ENCODE measurements around the gene ATPAF1. TPM values are rescaled to one million over a fixed set of nuclear protein-coding genes. Genes with fewer than 3 reads are reported as not detected.

Gene ATPAF1
- total and polyA plus RNA-seq, 2 experiments from 2014 or later = 46.3 to 66.3 TPM

DNA sequence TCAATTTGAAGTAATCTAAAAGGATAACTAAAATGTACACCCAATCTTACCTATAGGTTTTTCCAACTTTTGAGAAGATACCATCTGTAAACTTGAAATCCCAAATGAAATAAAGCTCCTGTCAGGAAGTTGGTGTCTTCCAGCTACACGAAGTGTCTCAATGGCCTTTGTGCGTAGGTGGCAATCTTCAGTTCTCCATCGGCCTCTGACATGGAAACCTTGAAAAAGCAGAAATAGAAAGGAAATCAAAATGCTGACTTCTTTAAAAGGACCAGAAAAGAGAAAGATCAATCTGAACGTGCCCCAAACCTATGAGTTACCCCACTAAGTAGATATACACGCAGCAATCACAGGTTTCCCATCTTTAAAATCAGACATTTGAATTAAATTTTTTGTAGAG is 74.1 kb downstream of the ATPAF1 start:
- H3K9me3 ChIP-seq (ENCODE audit: low read depth) = no peaks in the 10 kb centered on the region
- H3K4me3 ChIP-seq = no peak overlapping the region
- no peaks in the 10 kb centered on the region for H3K79me2 ChIP-seq (ENCODE audit: insufficient read depth)
- no peaks in the 10 kb centered on the region for H3K27me3 ChIP-seq (replicated peaks; ENCODE audit: insufficient read depth)
- no peak overlapping the region for H3K4me2 ChIP-seq (ENCODE audit: unreplicated experiment)
- no peak for DNase-seq
- peaks cover 12% of the 10 kb centered on the region; the same call in 1 of the 2 replicates for H3K36me3 ChIP-seq (ENCODE audit: low read depth)
- H3F3A ChIP-seq (ENCODE audit: insufficient read depth) = no peaks in the 10 kb centered on the region
- WGBS, 2 experiments (ENCODE audit: low coverage in 1 of 2, low lambda C conversion rate in 2 of 2, missing lambda C conversion rate in 2 of 2) = 98 to 99% methylated on average over 5 of the region's 5 CpGs
- in situ Hi-C loops (cut with MboI) = no loop called here
- no peak overlapping the region for H2AFZ ChIP-seq
- no peak for TF ChIP-seq EZH2 (IDR thresholded peaks at IDR 0.05; ENCODE audit: insufficient read depth, poor library complexity, severe bottlenecking)
- no peak for TF ChIP-seq EZH2phosphoT487 (IDR thresholded peaks at IDR 0.05; ENCODE audit: insufficient read depth, low read depth)
- H3K9ac ChIP-seq = no peak overlapping the region
- H3K4me1 ChIP-seq (ENCODE audit: insufficient read depth) = peaks cover 3% of the 10 kb centered on the region; the same call in 1 of the 2 replicates
- H3K9me2 ChIP-seq (ENCODE audit: insufficient read depth) = no peaks in the 10 kb centered on the region
- H3K27ac ChIP-seq = no peak overlapping the region
- H4K20me1 ChIP-seq (ENCODE audit: insufficient read depth) = no peaks in the 10 kb centered on the region

DNA sequence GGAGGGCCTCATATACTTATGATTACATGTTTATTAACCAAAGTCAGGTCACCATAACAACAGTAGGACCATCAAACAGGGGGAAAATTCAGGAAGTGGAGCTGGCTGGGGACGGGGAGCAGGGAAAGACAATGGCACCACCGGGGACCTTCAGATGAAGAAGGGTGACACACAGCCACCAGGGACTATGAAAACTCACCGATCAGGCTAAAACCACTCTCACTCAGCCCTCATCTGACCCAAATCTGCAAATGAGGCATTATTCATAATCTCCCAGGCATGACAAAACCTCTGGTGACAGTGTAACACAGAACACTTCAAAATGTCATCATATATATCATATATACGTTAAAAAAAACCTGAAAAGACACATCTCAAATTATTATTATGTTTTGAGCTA is 75.3 kb downstream of the ATPAF1 start:
- Histone ChIP-seq H3K36me3 (ENCODE audit: low read depth) (peaks cover 12% of the 10 kb centered on the region; the same call in 1 of the 2 replicates), H3K4me3 (no peak overlapping the region), H3K4me1 (ENCODE audit: insufficient read depth) (peaks cover 3% of the 10 kb centered on the region; the same call in 1 of the 2 replicates), H2AFZ (no peak overlapping the region), H3K79me2 (ENCODE audit: insufficient read depth) (no peaks in the 10 kb centered on the region), H3K9me2 (ENCODE audit: insufficient read depth) (no peaks in the 10 kb centered on the region), H3F3A (ENCODE audit: insufficient read depth) (no peaks in the 10 kb centered on the region), H3K9me3 (ENCODE audit: low read depth) (no peaks in the 10 kb centered on the region), H4K20me1 (ENCODE audit: insufficient read depth) (no peaks in the 10 kb centered on the region), H3K4me2 (ENCODE audit: unreplicated experiment) (no peak overlapping the region), H3K27ac (no peak overlapping the region), H3K27me3 (replicated peaks; ENCODE audit: insufficient read depth) (no peaks in the 10 kb centered on the region), H3K9ac (no peak overlapping the region)
- DNase-seq = no peak
- in situ Hi-C loops (cut with MboI) = no loop called here
- TF ChIP-seq EZH2 (IDR thresholded peaks at IDR 0.05; ENCODE audit: insufficient read depth, poor library complexity, severe bottlenecking) (no peak), EZH2phosphoT487 (IDR thresholded peaks at IDR 0.05; ENCODE audit: insufficient read depth, low read depth) (no peak)
- 90% methylated on average over 4 of the region's 4 CpGs for WGBS, 2 experiments (ENCODE audit: low coverage in 1 of 2, low lambda C conversion rate in 2 of 2, missing lambda C conversion rate in 2 of 2)

GRCh38 chr1:46589529-46589928 is 78.6 kb downstream of the ATPAF1 start:
- no peak overlapping the region for H3K4me3 ChIP-seq
- no peak overlapping the region for H3K27ac ChIP-seq
- no peaks in the 10 kb centered on the region for H3K9me2 ChIP-seq (ENCODE audit: insufficient read depth)
- TF ChIP-seq EZH2phosphoT487 (IDR thresholded peaks at IDR 0.05; ENCODE audit: insufficient read depth, low read depth) = no peak
- no peak for TF ChIP-seq EZH2 (IDR thresholded peaks at IDR 0.05; ENCODE audit: insufficient read depth, poor library complexity, severe bottlenecking)
- H3K9ac ChIP-seq = no peak overlapping the region
- H3K9me3 ChIP-seq (ENCODE audit: low read depth) = no peaks in the 10 kb centered on the region
- no peak overlapping the region for H2AFZ ChIP-seq
- no peaks in the 10 kb centered on the region for H3K27me3 ChIP-seq (replicated peaks; ENCODE audit: insufficient read depth)
- in situ Hi-C loops (cut with MboI) = no loop called here
- no peak for DNase-seq
- peaks cover 12% of the 10 kb centered on the region; the same call in 1 of the 2 replicates for H3K36me3 ChIP-seq (ENCODE audit: low read depth)
- H3K4me2 ChIP-seq (ENCODE audit: unreplicated experiment) = no peak overlapping the region
- H3K4me1 ChIP-seq (ENCODE audit: insufficient read depth) = no peaks in the 10 kb centered on the region
- 91 to 96% methylated on average over 3 of the region's 3 CpGs for WGBS, 2 experiments (ENCODE audit: low coverage in 1 of 2, low lambda C conversion rate in 2 of 2, missing lambda C conversion rate in 2 of 2)
- H3F3A ChIP-seq (ENCODE audit: insufficient read depth) = no peaks in the 10 kb centered on the region
- no peaks in the 10 kb centered on the region for H3K79me2 ChIP-seq (ENCODE audit: insufficient read depth)
- H4K20me1 ChIP-seq (ENCODE audit: insufficient read depth) = no peaks in the 10 kb centered on the region

- in situ Hi-C loops (cut with MboI) = no loop called here
These were observed 81.1 kb downstream of the ATPAF1 start for GRCh38 chr1:46587069-46587468.

More at GRCh38 chr1:46587069-46587468, 81.1 kb downstream of the ATPAF1 start:
- no peak overlapping the region for H3K9ac ChIP-seq
- WGBS, 2 experiments (ENCODE audit: low coverage in 1 of 2, low lambda C conversion rate in 2 of 2, missing lambda C conversion rate in 2 of 2) = 88 to 90% methylated on average over 7 of the region's 7 CpGs
- no peaks in the 10 kb centered on the region for H4K20me1 ChIP-seq (ENCODE audit: insufficient read depth)
- H3K27ac ChIP-seq = no peak overlapping the region
- H3K27me3 ChIP-seq (replicated peaks; ENCODE audit: insufficient read depth) = no peaks in the 10 kb centered on the region
- H3K4me2 ChIP-seq (ENCODE audit: unreplicated experiment) = no peak overlapping the region
- H3F3A ChIP-seq (ENCODE audit: insufficient read depth) = no peaks in the 10 kb centered on the region
- H3K36me3 ChIP-seq (ENCODE audit: low read depth) = peaks cover 12% of the 10 kb centered on the region; the same call in 1 of the 2 replicates
- no peak for TF ChIP-seq EZH2phosphoT487 (IDR thresholded peaks at IDR 0.05; ENCODE audit: insufficient read depth, low read depth)
- TF ChIP-seq EZH2 (IDR thresholded peaks at IDR 0.05; ENCODE audit: insufficient read depth, poor library complexity, severe bottlenecking) = no peak
- no peaks in the 10 kb centered on the region for H3K9me2 ChIP-seq (ENCODE audit: insufficient read depth)
- H3K4me1 ChIP-seq (ENCODE audit: insufficient read depth) = no peaks in the 10 kb centered on the region
- H2AFZ ChIP-seq = no peak overlapping the region
- no peaks in the 10 kb centered on the region for H3K79me2 ChIP-seq (ENCODE audit: insufficient read depth)
- H3K9me3 ChIP-seq (ENCODE audit: low read depth) = no peaks in the 10 kb centered on the region
- no peak overlapping the region for H3K4me3 ChIP-seq
- no peak for DNase-seq

All from GM23248 (cell line).